ENCODE results near the gene CD74.
"Not testable (repeated sequence)": the region's sequence is repeated elsewhere in the genome, so short reads cannot be mapped to it uniquely, and the experiment has no call there.

The CD74 gene

GRCh38 chr5:150441813-150442698 is 29.3 kb upstream of the CD74 start:
- no peak for DNase-seq

GRCh38 chr5:150440948-150441812 is 28.5 kb upstream of the CD74 start:
- DNase-seq, result no peak

- DNase-seq, result peak in 1 of 2 donors; percentile 31
Measured at GRCh38 chr5:150438873-150439546, 26.3 kb upstream of the CD74 start.

- DNase-seq, result peak; percentile 88 to 91
Measured at GRCh38 chr5:150436141-150436680, 23.5 kb upstream of the CD74 start.

- DNase-seq, result no peak
Measured at GRCh38 chr5:150434464-150434863, 21.8 kb upstream of the CD74 start.

GRCh38 chr5:150431574-150431973 is 18.9 kb upstream of the CD74 start:
- no peak for DNase-seq

- DNase-seq, result no peak
Measured at GRCh38 chr5:150431048-150431447, 18.3 kb upstream of the CD74 start.

- peak; percentile 44 to 45 for DNase-seq
Measured at GRCh38 chr5:150429410-150429873, 16.7 kb upstream of the CD74 start.

GRCh38 chr5:150428978-150429377 is 16.3 kb upstream of the CD74 start:
- DNase-seq, result no peak

GRCh38 chr5:150428106-150428876 is 15.6 kb upstream of the CD74 start:
- DNase-seq, result peak in 1 of 2 donors; percentile 28

- not testable (repeated sequence) for DNase-seq
Measured at GRCh38 chr5:150426165-150426564, 13.5 kb upstream of the CD74 start.

- no peak for DNase-seq
Measured at GRCh38 chr5:150422758-150423157, 10.0 kb upstream of the CD74 start.

GRCh38 chr5:150422075-150422474 is 9.4 kb upstream of the CD74 start:
- DNase-seq, result no peak

GRCh38 chr5:150419630-150420270 is 7.0 kb upstream of the CD74 start:
- no peak for DNase-seq

GRCh38 chr5:150413902-150414790 is 1.4 kb upstream of the CD74 start:
- not testable (repeated sequence) for DNase-seq

GRCh38 chr5:150413176-150413901 is 629 bp upstream of the CD74 start:
- DNase-seq, result no peak

- peak; percentile 85 to 86 for DNase-seq
Measured at GRCh38 chr5:150411245-150411979, 1.3 kb downstream of the CD74 start.

- DNase-seq, result peak; percentile 92 to 96
Measured at GRCh38 chr5:150410524-150411244, 2.0 kb downstream of the CD74 start.
